HCT116 (cell line): Measurements from ENCODE around the gene PLEKHO1. TPM values are rescaled to one million over a fixed set of nuclear protein-coding genes. Genes with fewer than 3 reads are reported as not detected.

Experiments used
- ATAC-seq: fragments of 200-7000 bp; cut with Tn5 transposase; 2 replicates; pipeline ENCODE4 v1.9.1; 2020; ENCODE audit warnings: mild to moderate bottlenecking, moderate library complexity
- BruUV-seq: library from RNA; stranded (reverse); fragments of 400-500 nt; replicated peaks from 2 replicates; lab custom pipeline; 2021; lab: Mats Ljungman, UMichigan
- CTCF ChIA-PET: fragments of 300-600 bp; sonication (Branson Sonifier 250); formaldehyde crosslinking; loops from one replicate; lab custom pipeline; 2021; ENCODE audit warnings: antibody characterized with exemption; lab: Charles Lee
- POLR2A ChIA-PET: fragments of 300-600, 350-600 bp; sonication (Branson Sonifier 250); formaldehyde crosslinking; loops from one replicate; lab custom pipeline; 2021; ENCODE audit warnings: antibody characterized with exemption; lab: Charles Lee
- RAD21 ChIA-PET, 2 experiments: fragments of 300-600 bp; sonication (Branson Sonifier 250); formaldehyde crosslinking; loops; one replicate each; lab custom pipeline; 2023; ENCODE audit warnings: low total read pairs in 2 of 2; ENCODE audit not compliant: uncharacterized antibody in 2 of 2, unreplicated experiment in 2 of 2, low non-redundant PET in 1 of 2; lab: Charles Lee
- DNase-seq: peaks from one replicate; pipeline ENCODE4 v3.0.0-alpha.2; 2010; ENCODE audit warnings: low read depth, low spot score
- H2AFZ ChIP-seq: fragments of 200-600 bp; shearing (Covaris generic), sonication (generic); 2 replicates; pipeline ENCODE4 v1.6.1; 2017; ENCODE audit warnings: low read depth, mixed run types, mixed read lengths, antibody characterized with exemption, low read length; ENCODE audit not compliant: poor library complexity, severe bottlenecking
- H3K27ac ChIP-seq: 2 replicates; pipeline ENCODE4 v1.5.1; 2012; ENCODE audit warnings: low read depth, low read length
- H3K27me3 ChIP-seq: fragments of 200-600 bp; sonication (generic); 2 replicates; pipeline ENCODE4 v1.6.1; 2016; ENCODE audit warnings: mixed run types, low read length, mixed read lengths; ENCODE audit not compliant: insufficient read depth
- H3K36me3 ChIP-seq, 2 experiments: fragments of 200-500 bp in 1 of 2; fragments of 200-600 bp in 1 of 2; sonication (Bioruptor generic) in 1 of 2; sonication (generic) in 1 of 2; 2 replicates each; pipeline versions ENCODE4 v1.5.1 to v1.6.1; 2014 to 2016; ENCODE audit warnings: low read length in 2 of 2, inconsistent platforms in 1 of 2, mixed read lengths in 1 of 2, mixed run types in 1 of 2; ENCODE audit not compliant: insufficient read depth in 2 of 2, control insufficient read depth in 1 of 2
- H3K4me1 ChIP-seq, 2 experiments: fragments of 200-600 bp in 1 of 2; sonication (generic) in 1 of 2; 2 replicates each; pipeline versions ENCODE4 v1.5.1 to v1.6.1; 2012 to 2017; ENCODE audit warnings: low read length in 2 of 2, inconsistent platforms in 1 of 2, mild to moderate bottlenecking in 1 of 2, mixed read lengths in 1 of 2, mixed run types in 1 of 2, moderate library complexity in 1 of 2; ENCODE audit not compliant: insufficient read depth in 2 of 2, control insufficient read depth in 1 of 2
- H3K4me2 ChIP-seq: fragments of 200-600 bp; sonication (generic); 2 replicates; pipeline ENCODE4 v1.6.1; 2017; ENCODE audit warnings: mixed run types, low read length, mixed read lengths
- H3K4me3 ChIP-seq, 2 experiments: fragments of 200-600 bp in 1 of 2; sonication (generic) in 1 of 2; replicated peaks in 1 of 2; 2 replicates each; pipeline ENCODE4 v1.5.1; 2011 to 2016; ENCODE audit warnings: low read length in 2 of 2, control low read depth in 1 of 2, low read depth in 1 of 2, mild to moderate bottlenecking in 1 of 2, mixed read lengths in 1 of 2, mixed run types in 1 of 2
- H3K79me2 ChIP-seq: fragments of 200-600 bp; sonication (generic); 2 replicates; pipeline ENCODE4 v1.6.1; 2017; ENCODE audit warnings: mild to moderate bottlenecking, mixed run types, low read length, moderate library complexity, mixed read lengths; ENCODE audit not compliant: insufficient read depth
- H3K9ac ChIP-seq: fragments of 200-600 bp; sonication (generic); 2 replicates; pipeline ENCODE4 v1.6.1; 2016; ENCODE audit warnings: low read length, mixed read lengths
- H3K9me2 ChIP-seq: fragments of 200-600 bp; sonication (generic), shearing (Covaris generic); 2 replicates; pipeline ENCODE4 v1.6.1; 2017; ENCODE audit warnings: mixed run types, mild to moderate bottlenecking, moderate library complexity; ENCODE audit not compliant: insufficient read depth
- H3K9me3 ChIP-seq, 2 experiments: fragments of 200-500 bp in 1 of 2; fragments of 200-600 bp in 1 of 2; sonication (Bioruptor generic) in 1 of 2; sonication (generic) in 1 of 2; 2 replicates each; pipeline ENCODE4 v1.6.1; 2014 to 2017; ENCODE audit warnings: low read length in 2 of 2, mixed read lengths in 2 of 2, inconsistent platforms in 1 of 2, low read depth in 1 of 2, mild to moderate bottlenecking in 1 of 2, mixed run types in 1 of 2, moderate library complexity in 1 of 2; ENCODE audit not compliant: control insufficient read depth in 1 of 2, insufficient read depth in 1 of 2
- H4K20me1 ChIP-seq: fragments of 200-600 bp; sonication (generic), shearing (Covaris generic); 2 replicates; pipeline ENCODE4 v1.6.1; 2017; ENCODE audit warnings: mixed run types, mild to moderate bottlenecking, moderate library complexity; ENCODE audit not compliant: insufficient read depth
- CEBPB ChIP-seq: IDR thresholded peaks from 2 replicates; pipeline ENCODE4 v1.6.1; 2012; ENCODE audit warnings: low read depth
- EGR1 ChIP-seq: IDR thresholded peaks from 2 replicates; pipeline ENCODE4 v1.6.1; 2012; ENCODE audit warnings: low read depth
- ELF1 ChIP-seq: IDR thresholded peaks from 2 replicates; pipeline ENCODE4 v1.6.1; 2012; ENCODE audit warnings: low read depth, borderline replicate concordance
- EZH2phosphoT487 ChIP-seq: fragments of 200-600 bp; IDR thresholded peaks from 2 replicates; pipeline ENCODE4 v1.6.1; 2018; ENCODE audit warnings: antibody characterized with exemption, borderline replicate concordance
- FOSL1 ChIP-seq: IDR thresholded peaks from 2 replicates; pipeline ENCODE4 v1.6.1; 2012; ENCODE audit warnings: low read depth
- JUND ChIP-seq: IDR thresholded peaks from 2 replicates; pipeline ENCODE4 v1.6.1; 2012
- POLR2A ChIP-seq: IDR thresholded peaks from 2 replicates; pipeline ENCODE4 v1.7.0; 2011; ENCODE audit warnings: borderline replicate concordance; ENCODE audit not compliant: insufficient read depth, insufficient read length; ENCODE audit errors: extremely low read depth
- POLR2AphosphoS5 ChIP-seq: IDR thresholded peaks from 2 replicates; pipeline ENCODE4 v1.6.1; 2011; ENCODE audit warnings: mild to moderate bottlenecking, low read depth, low read length, moderate library complexity
- RAD21 ChIP-seq: IDR thresholded peaks from 2 replicates; pipeline ENCODE4 v1.6.1; 2012; ENCODE audit warnings: low read depth, mild to moderate bottlenecking
- SIN3A ChIP-seq: IDR thresholded peaks from 2 replicates; pipeline ENCODE4 v1.6.1; 2012; ENCODE audit warnings: low read depth
- SRF ChIP-seq: IDR thresholded peaks from 2 replicates; pipeline ENCODE4 v1.6.1; 2012; ENCODE audit warnings: low read depth
- TCF7L2 ChIP-seq: IDR thresholded peaks from 2 replicates; pipeline ENCODE4 v1.7.0; 2011; ENCODE audit warnings: borderline replicate concordance, inconsistent platforms; ENCODE audit not compliant: insufficient read depth, insufficient read length; ENCODE audit errors: extremely low read depth
- YY1 ChIP-seq: IDR thresholded peaks from 2 replicates; pipeline ENCODE4 v1.6.1; 2011; ENCODE audit warnings: low read length, low read depth, moderate library complexity, mild to moderate bottlenecking; ENCODE audit not compliant: insufficient replicate concordance; ENCODE audit errors: extremely low read depth
- ZNF274 ChIP-seq: fragments of 200-500 bp; sonication (Bioruptor generic); IDR thresholded peaks from 2 replicates; pipeline ENCODE4 v1.6.1; 2014; ENCODE audit warnings: mild to moderate bottlenecking, low read depth, low read length, inconsistent platforms
- intact Hi-C: fragments of 100-400 bp; cut with micrococcal nuclease; formaldehyde crosslinking; loops from 2 replicates; pipeline ENCODE4 v1.10.0; 2022
- total RNA-seq: library from RNA; stranded (reverse); gene quantifications from one replicate; pipeline ENCODE4 v1.2.1, GENCODE V29; 2021; ENCODE audit not compliant: unreplicated experiment
- TF ChIP-seq, protein P1 (sequence below): IDR thresholded peaks from 2 replicates; pipeline ENCODE4 v1.6.1; 2011; ENCODE audit warnings: mild to moderate bottlenecking, low read length, moderate library complexity; ENCODE audit not compliant: insufficient replicate concordance; ENCODE audit errors: extremely low read depth
- TF ChIP-seq, protein P2 (sequence below), 3 experiments: fragments of 200-600 bp in 1 of 3; sonication (generic) in 1 of 3; IDR thresholded peaks in 2 of 3; conservative IDR thresholded peaks in 1 of 3; 2 replicates each; pipeline ENCODE4 v1.5.1; 2012 to 2017; ENCODE audit warnings: low read depth in 2 of 3, low read length in 2 of 3, antibody characterized with exemption in 1 of 3, borderline replicate concordance in 1 of 3, control low read depth in 1 of 3, mild to moderate bottlenecking in 1 of 3, mixed read lengths in 1 of 3, mixed run types in 1 of 3, moderate library complexity in 1 of 3; ENCODE audit not compliant: insufficient read depth in 1 of 3
- TF ChIP-seq, protein P3 (sequence below): IDR thresholded peaks from 2 replicates; pipeline ENCODE4 v1.6.1; 2012
- TF ChIP-seq, protein P4 (sequence below): IDR thresholded peaks from 2 replicates; pipeline ENCODE4 v1.6.1; 2012

Gene PLEKHO1
- total RNA-seq, 1 experiment from 2014 or later: 6.9 TPM

DNA sequence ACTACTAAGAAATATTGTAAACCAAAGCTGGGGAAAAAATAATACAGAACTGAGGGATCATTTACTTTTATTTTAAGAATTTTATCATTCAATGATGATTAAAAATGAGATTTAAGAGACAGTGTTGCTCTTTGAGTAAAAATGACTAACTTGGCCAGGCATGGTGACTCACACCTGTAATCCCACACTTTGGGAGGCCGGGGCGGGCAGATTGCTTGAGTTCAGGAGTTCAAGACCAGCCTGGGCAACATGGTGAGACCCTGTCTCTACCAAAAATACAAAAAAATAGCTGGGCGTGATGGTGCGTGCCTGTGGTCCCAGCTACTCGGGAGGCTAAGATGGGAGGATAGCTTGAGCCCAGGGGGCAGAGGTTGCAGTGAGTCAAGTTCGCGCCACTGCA lies 21.8 kb upstream of the PLEKHO1 start:
- Histone ChIP-seq H3K4me1 (peaks cover 11 to 21% of the 10 kb centered on the region in 2 experiments), H3K9ac (no peak overlapping the region), H3K27me3 (no peaks in the 10 kb centered on the region), H3K4me2 (peak overlapping the region; percentile 48), H3K4me3 (no peak overlapping the region), H3K27ac (no peak overlapping the region), H4K20me1 (no peaks in the 10 kb centered on the region), H3K36me3 (no peaks in the 10 kb centered on the region), H3K9me2 (no peaks in the 10 kb centered on the region), H2AFZ (no peak overlapping the region), H3K9me3 (no peaks in the 10 kb centered on the region), H3K79me2 (no peaks in the 10 kb centered on the region)
- DNase-seq (no peak), ATAC-seq (no peak)
- no TSS peak for BruUV-seq
- RAD21 ChIA-PET: no interaction called here
- POLR2A ChIA-PET: no interaction called here
- CTCF ChIA-PET: interaction anchor here (2.7 kb wide), 1 partner anchor 59 kb away, joined by 6 read pairs; no protein-coding TSS in a partner anchor
- intact Hi-C loops: no loop called here
- no peak for TF ChIP-seq EZH2phosphoT487
- peak; percentile 53; the same call in 1 of the 2 replicates for TF ChIP-seq FOSL1
- no peak for TF ChIP-seq CEBPB
- TF ChIP-seq JUND: peak; percentile 33; the same call in 1 of the 2 replicates

DNA sequence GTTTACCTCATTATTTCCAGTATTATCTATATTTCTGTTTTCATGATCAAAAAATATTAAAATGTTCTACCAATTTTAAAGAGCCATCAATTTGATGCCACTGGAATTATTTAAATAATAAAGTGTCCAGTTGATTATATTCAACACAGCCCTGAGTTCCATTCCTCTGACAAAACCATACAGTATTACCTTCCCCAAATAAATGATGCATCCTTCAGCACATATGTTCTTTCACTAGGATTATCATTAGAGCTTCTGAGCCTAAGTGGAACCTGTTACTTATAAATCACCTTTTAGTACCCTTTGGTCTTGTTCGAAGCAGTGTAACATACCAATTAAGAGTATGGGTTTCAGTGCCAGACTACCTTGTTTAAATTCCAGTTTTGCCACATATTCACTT lies 17.3 kb upstream of the PLEKHO1 start:
- ChIA-PET POLR2A (no interaction called here), CTCF (no interaction called here), RAD21 (no interaction called here)
- Histone ChIP-seq H3K36me3 (no peaks in the 10 kb centered on the region), H3K4me3 (no peak overlapping the region), H3K27me3 (no peaks in the 10 kb centered on the region), H3K9ac (no peak overlapping the region), H3K27ac (no peak overlapping the region), H4K20me1 (no peaks in the 10 kb centered on the region), H3K9me3 (no peaks in the 10 kb centered on the region), H3K9me2 (no peaks in the 10 kb centered on the region), H3K79me2 (no peaks in the 10 kb centered on the region), H3K4me2 (no peak overlapping the region), H3K4me1 (peaks cover 10 to 26% of the 10 kb centered on the region in 2 experiments), H2AFZ (no peak overlapping the region)
- no peak for DNase-seq
- BruUV-seq: no TSS peak
- no peak for ATAC-seq
- intact Hi-C loops: no loop called here
- TF ChIP-seq, protein P1, sequence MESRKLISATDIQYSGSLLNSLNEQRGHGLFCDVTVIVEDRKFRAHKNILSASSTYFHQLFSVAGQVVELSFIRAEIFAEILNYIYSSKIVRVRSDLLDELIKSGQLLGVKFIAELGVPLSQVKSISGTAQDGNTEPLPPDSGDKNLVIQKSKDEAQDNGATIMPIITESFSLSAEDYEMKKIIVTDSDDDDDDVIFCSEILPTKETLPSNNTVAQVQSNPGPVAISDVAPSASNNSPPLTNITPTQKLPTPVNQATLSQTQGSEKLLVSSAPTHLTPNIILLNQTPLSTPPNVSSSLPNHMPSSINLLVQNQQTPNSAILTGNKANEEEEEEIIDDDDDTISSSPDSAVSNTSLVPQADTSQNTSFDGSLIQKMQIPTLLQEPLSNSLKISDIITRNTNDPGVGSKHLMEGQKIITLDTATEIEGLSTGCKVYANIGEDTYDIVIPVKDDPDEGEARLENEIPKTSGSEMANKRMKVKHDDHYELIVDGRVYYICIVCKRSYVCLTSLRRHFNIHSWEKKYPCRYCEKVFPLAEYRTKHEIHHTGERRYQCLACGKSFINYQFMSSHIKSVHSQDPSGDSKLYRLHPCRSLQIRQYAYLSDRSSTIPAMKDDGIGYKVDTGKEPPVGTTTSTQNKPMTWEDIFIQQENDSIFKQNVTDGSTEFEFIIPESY: no peak
- TF ChIP-seq POLR2A: no peak
- TF ChIP-seq ZNF274: no peak
- TF ChIP-seq, protein P2, sequence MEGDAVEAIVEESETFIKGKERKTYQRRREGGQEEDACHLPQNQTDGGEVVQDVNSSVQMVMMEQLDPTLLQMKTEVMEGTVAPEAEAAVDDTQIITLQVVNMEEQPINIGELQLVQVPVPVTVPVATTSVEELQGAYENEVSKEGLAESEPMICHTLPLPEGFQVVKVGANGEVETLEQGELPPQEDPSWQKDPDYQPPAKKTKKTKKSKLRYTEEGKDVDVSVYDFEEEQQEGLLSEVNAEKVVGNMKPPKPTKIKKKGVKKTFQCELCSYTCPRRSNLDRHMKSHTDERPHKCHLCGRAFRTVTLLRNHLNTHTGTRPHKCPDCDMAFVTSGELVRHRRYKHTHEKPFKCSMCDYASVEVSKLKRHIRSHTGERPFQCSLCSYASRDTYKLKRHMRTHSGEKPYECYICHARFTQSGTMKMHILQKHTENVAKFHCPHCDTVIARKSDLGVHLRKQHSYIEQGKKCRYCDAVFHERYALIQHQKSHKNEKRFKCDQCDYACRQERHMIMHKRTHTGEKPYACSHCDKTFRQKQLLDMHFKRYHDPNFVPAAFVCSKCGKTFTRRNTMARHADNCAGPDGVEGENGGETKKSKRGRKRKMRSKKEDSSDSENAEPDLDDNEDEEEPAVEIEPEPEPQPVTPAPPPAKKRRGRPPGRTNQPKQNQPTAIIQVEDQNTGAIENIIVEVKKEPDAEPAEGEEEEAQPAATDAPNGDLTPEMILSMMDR (IDR thresholded peaks at IDR 0.05 in 2 of 3, conservative IDR thresholded peaks at IDR 0.05 in 1 of 3; ENCODE audit: borderline replicate concordance in 1 of 3, insufficient read depth in 1 of 3, low read depth in 2 of 3, low read length in 2 of 3): no peak
- TF ChIP-seq JUND: no peak
- TF ChIP-seq EGR1: no peak
- no peak for TF ChIP-seq CEBPB
- no peak for TF ChIP-seq RAD21
- TF ChIP-seq, protein P3, sequence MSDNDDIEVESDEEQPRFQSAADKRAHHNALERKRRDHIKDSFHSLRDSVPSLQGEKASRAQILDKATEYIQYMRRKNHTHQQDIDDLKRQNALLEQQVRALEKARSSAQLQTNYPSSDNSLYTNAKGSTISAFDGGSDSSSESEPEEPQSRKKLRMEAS: no peak
- no peak for TF ChIP-seq SRF
- TF ChIP-seq POLR2AphosphoS5: no peak
- TF ChIP-seq SIN3A: no peak
- no peak for TF ChIP-seq ELF1
- no peak for TF ChIP-seq TCF7L2
- TF ChIP-seq, protein P4, sequence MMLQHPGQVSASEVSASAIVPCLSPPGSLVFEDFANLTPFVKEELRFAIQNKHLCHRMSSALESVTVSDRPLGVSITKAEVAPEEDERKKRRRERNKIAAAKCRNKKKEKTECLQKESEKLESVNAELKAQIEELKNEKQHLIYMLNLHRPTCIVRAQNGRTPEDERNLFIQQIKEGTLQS: no peak
- TF ChIP-seq YY1: no peak
